ENCODE results near the gene CCDC126. TPM values are rescaled to one million over a fixed set of nuclear protein-coding genes. Genes with fewer than 3 reads are reported as not detected.
A peak's percentile ranks its signal among the peaks of the same experiment; 100 is the strongest.
"Not testable (repeated sequence)": the region's sequence is repeated elsewhere in the genome, so short reads cannot be mapped to it uniquely, and the experiment has no call there.

The CCDC126 gene
- total RNA-seq (2014; rRNA removed; shearing (Covaris generic)) = 10.3 and 11.3 TPM in 2 replicates

- DNase-seq (ENCODE audit: low read depth) = peak; percentile 94
Measured at GRCh38 chr7:23597094-23598091, at the start of gene CCDC126. Gene CCDC126, plus strand, starts transcription at chr7:23597382. Its CDS starts 13,934 bp downstream, at chr7:23611316.

GRCh38 chr7:23547662-23548061 lies 49.5 kb upstream of the CCDC126 start:
- DNase-seq (ENCODE audit: low read depth) = no peak

- DNase-seq (ENCODE audit: low read depth) = no peak
Measured at GRCh38 chr7:23558303-23558702, 38.9 kb upstream of the CCDC126 start.

GRCh38 chr7:23570592-23571200 lies 26.5 kb upstream of the CCDC126 start:
- DNase-seq (ENCODE audit: low read depth) = peak; percentile 74

- not testable (repeated sequence) for DNase-seq (ENCODE audit: low read depth)
Measured at GRCh38 chr7:23581975-23582374, 15.2 kb upstream of the CCDC126 start.

GRCh38 chr7:23585304-23585703 lies 11.9 kb upstream of the CCDC126 start:
- DNase-seq (ENCODE audit: low read depth) = not testable (repeated sequence)

- no peak for DNase-seq (ENCODE audit: low read depth)
Measured at GRCh38 chr7:23586159-23586558, 11.0 kb upstream of the CCDC126 start.

GRCh38 chr7:23590529-23590928 lies 6.7 kb upstream of the CCDC126 start:
- DNase-seq (ENCODE audit: low read depth) = no peak

GRCh38 chr7:23593706-23594105 lies 3.5 kb upstream of the CCDC126 start:
- DNase-seq (ENCODE audit: low read depth) = no peak

- peak; percentile 77 for DNase-seq (ENCODE audit: low read depth)
Measured at GRCh38 chr7:23594879-23595604, 2.1 kb upstream of the CCDC126 start.

- no peak for DNase-seq (ENCODE audit: low read depth)
Measured at GRCh38 chr7:23598296-23598695, 1.1 kb downstream of the CCDC126 start.

- DNase-seq (ENCODE audit: low read depth) = peak; percentile 63
Measured at GRCh38 chr7:23600236-23600635, 3.1 kb downstream of the CCDC126 start.

- no peak for DNase-seq (ENCODE audit: low read depth)
Measured at GRCh38 chr7:23603632-23604295, 6.6 kb downstream of the CCDC126 start.

- DNase-seq (ENCODE audit: low read depth) = no peak
Measured at GRCh38 chr7:23604296-23604640, 7.1 kb downstream of the CCDC126 start.

GRCh38 chr7:23607130-23607529 lies 9.9 kb downstream of the CCDC126 start:
- no peak for DNase-seq (ENCODE audit: low read depth)

GRCh38 chr7:23607866-23608265 lies 10.7 kb downstream of the CCDC126 start:
- no peak for DNase-seq (ENCODE audit: low read depth)

GRCh38 chr7:23615331-23615730 lies 18.1 kb downstream of the CCDC126 start:
- DNase-seq (ENCODE audit: low read depth) = no peak

GRCh38 chr7:23616593-23616992 lies 19.4 kb downstream of the CCDC126 start:
- DNase-seq (ENCODE audit: low read depth) = no peak

- DNase-seq (ENCODE audit: low read depth) = no peak
Measured at GRCh38 chr7:23617482-23617881, 20.3 kb downstream of the CCDC126 start.

GRCh38 chr7:23618241-23618640 lies 21.1 kb downstream of the CCDC126 start:
- DNase-seq (ENCODE audit: low read depth) = peak; percentile 86

GRCh38 chr7:23619141-23619540 lies 22.0 kb downstream of the CCDC126 start:
- no peak for DNase-seq (ENCODE audit: low read depth)

- DNase-seq (ENCODE audit: low read depth) = peak; percentile 32
Measured at GRCh38 chr7:23622506-23622925, 25.3 kb downstream of the CCDC126 start.

Data from M059J (cell line).